ENCODE measurements around the gene SLC28A1. TPM values are rescaled to one million over a fixed set of nuclear protein-coding genes. Genes with fewer than 3 reads are reported as not detected.
"Not testable (repeated sequence)": the region's sequence is repeated elsewhere in the genome, so short reads cannot be mapped to it uniquely, and the experiment has no call there.

Gene SLC28A1
- total RNA-seq, 1 donor from 2014 or later = not detected

- DNase-seq (no peak), ATAC-seq (no peak)
- no peaks in the 10 kb centered on the region for H3K9me3 ChIP-seq
- no peak overlapping the region for H3K4me3 ChIP-seq
- intact Hi-C loops (cut with DNase I) = loop anchor here (10.0 kb wide), 1 partner anchor 54 kb away; no protein-coding TSS in a partner anchor
- no peaks in the 10 kb centered on the region for H3K36me3 ChIP-seq
- H3K4me1 ChIP-seq = peaks cover 13% of the 10 kb centered on the region
- no peak overlapping the region for H3K27ac ChIP-seq
- H3K27me3 ChIP-seq = no peaks in the 10 kb centered on the region
- TF ChIP-seq, protein P1, sequence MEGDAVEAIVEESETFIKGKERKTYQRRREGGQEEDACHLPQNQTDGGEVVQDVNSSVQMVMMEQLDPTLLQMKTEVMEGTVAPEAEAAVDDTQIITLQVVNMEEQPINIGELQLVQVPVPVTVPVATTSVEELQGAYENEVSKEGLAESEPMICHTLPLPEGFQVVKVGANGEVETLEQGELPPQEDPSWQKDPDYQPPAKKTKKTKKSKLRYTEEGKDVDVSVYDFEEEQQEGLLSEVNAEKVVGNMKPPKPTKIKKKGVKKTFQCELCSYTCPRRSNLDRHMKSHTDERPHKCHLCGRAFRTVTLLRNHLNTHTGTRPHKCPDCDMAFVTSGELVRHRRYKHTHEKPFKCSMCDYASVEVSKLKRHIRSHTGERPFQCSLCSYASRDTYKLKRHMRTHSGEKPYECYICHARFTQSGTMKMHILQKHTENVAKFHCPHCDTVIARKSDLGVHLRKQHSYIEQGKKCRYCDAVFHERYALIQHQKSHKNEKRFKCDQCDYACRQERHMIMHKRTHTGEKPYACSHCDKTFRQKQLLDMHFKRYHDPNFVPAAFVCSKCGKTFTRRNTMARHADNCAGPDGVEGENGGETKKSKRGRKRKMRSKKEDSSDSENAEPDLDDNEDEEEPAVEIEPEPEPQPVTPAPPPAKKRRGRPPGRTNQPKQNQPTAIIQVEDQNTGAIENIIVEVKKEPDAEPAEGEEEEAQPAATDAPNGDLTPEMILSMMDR (IDR thresholded peaks at IDR 0.05) = no peak
Measured at GRCh38 chr15:84919106-84919667, 34.7 kb downstream of the SLC28A1 start.

DNA sequence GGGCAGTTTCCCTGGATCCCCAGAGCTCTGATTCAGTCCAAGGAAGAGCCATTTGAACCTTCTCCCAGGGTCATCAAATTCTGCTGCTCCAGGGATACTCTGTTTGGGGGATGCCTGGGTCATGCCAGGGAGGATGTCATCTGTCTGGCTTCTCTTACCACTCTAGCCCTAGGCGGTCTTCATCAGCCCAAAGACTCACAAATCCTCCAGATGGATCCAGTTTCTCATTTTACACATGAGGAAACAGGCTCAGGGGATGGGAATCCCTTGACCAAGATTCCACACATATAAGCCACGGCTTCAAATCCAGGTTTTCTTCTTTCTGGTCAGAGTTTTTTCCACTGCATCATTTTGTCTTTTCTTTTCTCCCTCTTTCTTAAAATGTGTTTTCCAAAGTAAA, 36.7 kb downstream of the SLC28A1 start:
- Histone ChIP-seq H3K36me3 (no peaks in the 10 kb centered on the region), H3K27ac (no peak overlapping the region), H3K4me3 (no peak overlapping the region), H3K9me3 (no peaks in the 10 kb centered on the region), H3K4me1 (peaks cover 8% of the 10 kb centered on the region), H3K27me3 (no peaks in the 10 kb centered on the region)
- DNase-seq = no peak
- intact Hi-C loops (cut with DNase I) = no loop called here
- TF ChIP-seq, protein P1 (IDR thresholded peaks at IDR 0.05) = no peak
- ATAC-seq = no peak

GRCh38 chr15:84922530-84922929, 38.1 kb downstream of the SLC28A1 start:
- Histone ChIP-seq H3K36me3 (no peaks in the 10 kb centered on the region), H3K27ac (no peak overlapping the region), H3K27me3 (no peaks in the 10 kb centered on the region), H3K9me3 (no peaks in the 10 kb centered on the region), H3K4me1 (peaks cover 8% of the 10 kb centered on the region), H3K4me3 (no peak overlapping the region)
- intact Hi-C loops (cut with DNase I) = no loop called here
- DNase-seq (no peak), ATAC-seq (no peak)
- TF ChIP-seq, protein P1 (IDR thresholded peaks at IDR 0.05) = no peak

- Histone ChIP-seq H3K27ac (peak overlapping the region; percentile 73), H3K36me3 (no peaks in the 10 kb centered on the region), H3K4me3 (no peak overlapping the region), H3K9me3 (no peaks in the 10 kb centered on the region), H3K27me3 (no peaks in the 10 kb centered on the region), H3K4me1 (peaks cover 13% of the 10 kb centered on the region)
- intact Hi-C loops (cut with DNase I) = no loop called here
- TF ChIP-seq, protein P1 (IDR thresholded peaks at IDR 0.05) = no peak
- DNase-seq = no peak
- no peak for ATAC-seq
Measured at GRCh38 chr15:84924077-84924731, 39.7 kb downstream of the SLC28A1 start.

DNA sequence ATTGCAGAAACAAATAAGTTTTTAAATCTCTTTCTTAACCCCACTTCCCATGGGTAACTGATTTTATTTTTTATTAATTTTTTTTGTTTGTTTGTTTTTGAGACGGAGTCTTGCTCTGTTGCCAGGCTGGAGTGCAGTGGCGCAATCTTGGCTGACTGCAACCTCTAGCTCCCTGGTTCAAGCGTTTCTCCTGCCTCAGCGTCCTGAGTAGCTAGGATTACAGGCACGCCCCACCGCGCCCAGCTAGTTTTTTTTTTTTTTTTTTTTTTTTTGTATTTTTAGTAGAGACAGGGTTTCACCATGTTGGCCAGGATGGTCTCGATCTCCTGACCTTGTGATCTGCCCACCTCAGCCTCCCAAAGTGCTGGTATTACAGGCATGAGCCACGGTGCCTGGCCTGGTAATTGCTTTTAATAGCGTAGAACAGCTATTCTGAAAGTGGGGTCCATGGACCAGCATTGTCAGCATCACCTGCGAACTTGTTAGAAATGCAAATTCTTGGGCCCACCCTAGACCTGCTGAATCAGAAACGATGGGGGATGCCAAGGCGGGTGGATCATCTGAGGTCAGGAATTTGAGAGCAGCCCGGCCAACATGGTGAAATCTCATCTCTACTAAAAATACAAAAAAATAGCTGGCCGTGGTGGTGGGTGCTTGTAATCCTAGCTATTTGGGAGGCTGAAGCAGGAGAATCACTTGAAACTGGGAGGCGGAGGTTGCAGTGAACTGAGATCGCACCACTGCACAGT, 40.5 kb downstream of the SLC28A1 start:
- intact Hi-C loops (cut with DNase I); H3K9me3 ChIP-seq; H3K36me3 ChIP-seq; H3K27me3 ChIP-seq; ATAC-seq; H3K4me3 ChIP-seq: not testable (repeated sequence)
- peak overlapping the region; percentile 73 for H3K27ac ChIP-seq
- DNase-seq = peak; percentile 82
- peaks cover 13% of the 10 kb centered on the region for H3K4me1 ChIP-seq

GRCh38 chr15:84925906-84926305, 41.4 kb downstream of the SLC28A1 start:
- Histone ChIP-seq H3K4me1 (peaks cover 13% of the 10 kb centered on the region), H3K27ac (no peak overlapping the region), H3K36me3 (no peaks in the 10 kb centered on the region), H3K9me3 (no peaks in the 10 kb centered on the region), H3K27me3 (no peaks in the 10 kb centered on the region), H3K4me3 (no peak overlapping the region)
- intact Hi-C loops (cut with DNase I) = no loop called here
- DNase-seq (no peak), ATAC-seq (no peak)
- TF ChIP-seq, protein P1 (IDR thresholded peaks at IDR 0.05) = no peak

Measured in upper lobe of right lung (tissue), 1 donor.